Smooth muscle cell (in vitro differentiated cells): Measurements from ENCODE around the gene GIMAP6. TPM values are rescaled to one million over a fixed set of nuclear protein-coding genes. Genes with fewer than 3 reads are reported as not detected.

Experiments
- DNase-seq: peaks from one replicate; lab custom pipeline; 2025; ENCODE audit not compliant: unreplicated experiment; lab: John Stamatoyannopoulos, UW
- H2AFZ ChIP-seq: fragments of 200-600 bp; sonication (generic); 2 replicates; pipeline ENCODE4 v1.6.0; 2016; ENCODE audit warnings: antibody characterized with exemption, low read depth, mild to moderate bottlenecking
- H3F3A ChIP-seq: fragments of 200-600 bp; sonication (generic); 2 replicates; pipeline ENCODE4 v1.6.0; 2017; ENCODE audit warnings: antibody characterized with exemption, low read depth
- H3K27ac ChIP-seq: fragments of 200-600 bp; sonication (generic); 2 replicates; pipeline ENCODE4 v1.5.1; 2016; ENCODE audit warnings: low read depth, mild to moderate bottlenecking
- H3K27me3 ChIP-seq: fragments of 200-600 bp; sonication (generic); 2 replicates; pipeline ENCODE4 v1.6.1; 2016; ENCODE audit warnings: low read depth, mild to moderate bottlenecking
- H3K36me3 ChIP-seq: fragments of 200-600 bp; sonication (generic); 2 replicates; pipeline ENCODE4 v1.5.1; 2016; ENCODE audit warnings: low read depth
- H3K4me1 ChIP-seq: fragments of 200-600 bp; sonication (generic); 2 replicates; pipeline ENCODE4 v1.5.1; 2016; ENCODE audit warnings: low read depth
- H3K4me2 ChIP-seq: fragments of 200-600 bp; sonication (generic); 2 replicates; pipeline ENCODE4 v1.6.0; 2016; ENCODE audit warnings: mild to moderate bottlenecking
- H3K4me3 ChIP-seq: fragments of 200-600 bp; sonication (generic); 2 replicates; pipeline ENCODE4 v1.5.1; 2016; ENCODE audit warnings: mild to moderate bottlenecking
- H3K79me2 ChIP-seq: fragments of 200-600 bp; sonication (generic); 2 replicates; pipeline ENCODE4 v1.6.0; 2016; ENCODE audit warnings: low read depth, mild to moderate bottlenecking
- H3K9ac ChIP-seq: fragments of 200-600 bp; sonication (generic); 2 replicates; pipeline ENCODE4 v1.6.0; 2016; ENCODE audit warnings: low read depth
- H3K9me3 ChIP-seq: fragments of 200-600 bp; sonication (generic); replicated peaks from 2 replicates; pipeline ENCODE4 v1.5.1; 2016; ENCODE audit warnings: low read depth
- H4K20me1 ChIP-seq: fragments of 200-600 bp; sonication (generic); 2 replicates; pipeline ENCODE4 v1.6.0; 2016; ENCODE audit warnings: low read depth
- WGBS: methylation state at CpG from one replicate; pipeline ENCODE4 v1.1.7; 2016; ENCODE audit warnings: low lambda C conversion rate; 5-methylcytosine and 5-hydroxymethylcytosine counted together
- polyA plus RNA-seq: library from polyadenylated mRNA; unstranded; fragments of >200 nt; fragmentation: Nextera tagmentation; extraction: Ambion mirVana; gene quantifications from 2 replicates; pipeline ENCODE4 v1.2.1, GENCODE V29; 2016
- total RNA-seq: library from RNA; depleted of rRNA; stranded (reverse); fragments of >200 nt; gene quantifications from 2 replicates; pipeline ENCODE4 v1.2.3, GENCODE V29; 2014
- TF ChIP-seq, protein P1 (sequence below): fragments of 200-600 bp; sonication (generic); IDR thresholded peaks from 2 replicates; pipeline ENCODE4 v1.5.1; 2017; ENCODE audit warnings: borderline replicate concordance, mild to moderate bottlenecking, antibody characterized with exemption; ENCODE audit not compliant: insufficient read depth, poor library complexity, severe bottlenecking

GIMAP6 gene
- total and polyA plus RNA-seq, 2 experiments from 2014 or later = not detected

DNA sequence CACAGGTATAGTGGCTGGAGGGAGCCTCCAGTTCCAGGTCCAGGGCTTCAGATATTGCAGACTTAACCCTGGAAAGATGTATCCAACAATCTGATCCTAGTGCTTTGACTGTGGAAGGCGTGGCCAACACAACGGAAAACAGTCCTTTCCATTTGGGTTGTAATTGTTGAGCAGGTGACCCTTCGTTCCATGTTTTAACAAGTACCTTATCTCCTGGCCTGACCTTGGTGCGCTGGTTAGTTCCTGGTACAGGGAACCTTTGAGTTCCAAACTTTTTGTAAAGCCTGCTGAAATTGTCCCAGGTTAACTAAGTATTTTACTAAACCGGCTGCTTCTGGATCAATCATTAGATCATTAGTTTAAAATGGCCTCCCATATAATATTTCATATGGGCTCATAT, 23.9 kb upstream of the GIMAP6 start:
- WGBS = 89% methylated on average over 5 of the region's 5 CpGs
- Histone ChIP-seq H2AFZ (no peak overlapping the region), H3K4me3 (no peak overlapping the region), H3K9me3 (no peaks in the 10 kb centered on the region), H3K9ac (no peak overlapping the region), H3K27me3 (no peaks in the 10 kb centered on the region), H3K4me2 (no peak overlapping the region), H3K36me3 (no peaks in the 10 kb centered on the region), H4K20me1 (no peaks in the 10 kb centered on the region), H3F3A (no peaks in the 10 kb centered on the region), H3K79me2 (no peaks in the 10 kb centered on the region), H3K27ac (no peak overlapping the region), H3K4me1 (no peaks in the 10 kb centered on the region)
- TF ChIP-seq, protein P1, sequence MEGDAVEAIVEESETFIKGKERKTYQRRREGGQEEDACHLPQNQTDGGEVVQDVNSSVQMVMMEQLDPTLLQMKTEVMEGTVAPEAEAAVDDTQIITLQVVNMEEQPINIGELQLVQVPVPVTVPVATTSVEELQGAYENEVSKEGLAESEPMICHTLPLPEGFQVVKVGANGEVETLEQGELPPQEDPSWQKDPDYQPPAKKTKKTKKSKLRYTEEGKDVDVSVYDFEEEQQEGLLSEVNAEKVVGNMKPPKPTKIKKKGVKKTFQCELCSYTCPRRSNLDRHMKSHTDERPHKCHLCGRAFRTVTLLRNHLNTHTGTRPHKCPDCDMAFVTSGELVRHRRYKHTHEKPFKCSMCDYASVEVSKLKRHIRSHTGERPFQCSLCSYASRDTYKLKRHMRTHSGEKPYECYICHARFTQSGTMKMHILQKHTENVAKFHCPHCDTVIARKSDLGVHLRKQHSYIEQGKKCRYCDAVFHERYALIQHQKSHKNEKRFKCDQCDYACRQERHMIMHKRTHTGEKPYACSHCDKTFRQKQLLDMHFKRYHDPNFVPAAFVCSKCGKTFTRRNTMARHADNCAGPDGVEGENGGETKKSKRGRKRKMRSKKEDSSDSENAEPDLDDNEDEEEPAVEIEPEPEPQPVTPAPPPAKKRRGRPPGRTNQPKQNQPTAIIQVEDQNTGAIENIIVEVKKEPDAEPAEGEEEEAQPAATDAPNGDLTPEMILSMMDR = no peak
- no peak for DNase-seq

- DNase-seq = no peak
- H3K79me2 ChIP-seq = no peaks in the 10 kb centered on the region
- H3K9ac ChIP-seq = no peak overlapping the region
- TF ChIP-seq, protein P1 = no peak
- H3K4me2 ChIP-seq = no peak overlapping the region
- H3K4me3 ChIP-seq = no peak overlapping the region
- H3K27ac ChIP-seq = no peak overlapping the region
- WGBS = 51% methylated on average over 2 of the region's 2 CpGs
- H3K9me3 ChIP-seq = no peaks in the 10 kb centered on the region
- no peak overlapping the region for H2AFZ ChIP-seq
- no peaks in the 10 kb centered on the region for H3K4me1 ChIP-seq
- no peaks in the 10 kb centered on the region for H4K20me1 ChIP-seq
- H3K27me3 ChIP-seq = no peaks in the 10 kb centered on the region
- H3F3A ChIP-seq = no peaks in the 10 kb centered on the region
- no peaks in the 10 kb centered on the region for H3K36me3 ChIP-seq
These were observed 22.5 kb upstream of the GIMAP6 start for GRCh38 chr7:150654692-150655091.

GRCh38 chr7:150649080-150649385, 16.8 kb upstream of the GIMAP6 start:
- no peaks in the 10 kb centered on the region for H3K9me3 ChIP-seq
- H3K4me1 ChIP-seq = no peaks in the 10 kb centered on the region
- H3K79me2 ChIP-seq = no peaks in the 10 kb centered on the region
- H3K4me3 ChIP-seq = no peak overlapping the region
- H3F3A ChIP-seq = no peaks in the 10 kb centered on the region
- no peaks in the 10 kb centered on the region for H4K20me1 ChIP-seq
- H3K4me2 ChIP-seq = no peak overlapping the region
- 59% methylated on average over 3 of the region's 3 CpGs for WGBS
- no peak overlapping the region for H3K27ac ChIP-seq
- H3K9ac ChIP-seq = no peak overlapping the region
- H3K27me3 ChIP-seq = no peaks in the 10 kb centered on the region
- H2AFZ ChIP-seq = no peak overlapping the region
- no peaks in the 10 kb centered on the region for H3K36me3 ChIP-seq
- no peak for DNase-seq
- TF ChIP-seq, protein P1 = no peak

DNA sequence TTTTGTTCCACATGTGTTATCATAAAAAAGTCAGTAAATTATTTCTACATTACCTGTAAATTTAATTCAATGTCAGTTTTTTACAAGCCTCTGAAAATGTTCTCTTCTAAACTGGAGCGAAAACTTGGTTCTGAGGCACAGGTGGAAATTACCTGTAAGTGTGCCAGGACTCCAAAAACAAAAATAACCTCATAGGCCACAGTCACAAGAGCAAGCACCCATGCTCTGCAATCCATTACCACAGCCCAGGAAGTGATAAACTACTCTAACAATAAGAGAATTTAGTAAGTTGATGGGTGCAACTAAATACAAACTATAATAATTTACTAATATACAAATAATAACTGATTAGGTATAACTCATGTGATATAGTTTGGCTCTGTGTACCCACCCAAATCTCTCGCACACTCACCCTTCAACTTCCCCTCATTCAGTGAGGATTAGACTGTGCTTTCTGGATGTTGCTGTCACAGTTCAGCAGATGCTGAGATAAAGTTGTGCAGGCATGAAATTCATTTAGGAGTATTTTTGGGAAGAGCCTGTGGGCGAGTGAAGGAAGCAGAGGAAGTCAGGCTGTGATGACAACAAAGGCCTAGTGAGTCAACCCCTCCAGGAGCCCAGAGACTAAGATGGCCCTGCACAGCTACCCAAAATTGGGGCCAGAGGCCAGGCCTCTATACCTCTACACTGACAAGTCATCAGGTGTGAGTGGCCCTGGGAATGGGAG, 16.3 kb upstream of the GIMAP6 start:
- no peaks in the 10 kb centered on the region for H3K79me2 ChIP-seq
- H3K9me3 ChIP-seq = no peaks in the 10 kb centered on the region
- no peak for DNase-seq
- H3K36me3 ChIP-seq = no peaks in the 10 kb centered on the region
- H3F3A ChIP-seq = no peaks in the 10 kb centered on the region
- no peaks in the 10 kb centered on the region for H3K27me3 ChIP-seq
- no peak overlapping the region for H2AFZ ChIP-seq
- no peak overlapping the region for H3K4me2 ChIP-seq
- TF ChIP-seq, protein P1 = no peak
- H3K9ac ChIP-seq = no peak overlapping the region
- WGBS = 80% methylated on average over 3 of the region's 3 CpGs
- no peak overlapping the region for H3K27ac ChIP-seq
- no peaks in the 10 kb centered on the region for H4K20me1 ChIP-seq
- H3K4me3 ChIP-seq = no peak overlapping the region
- H3K4me1 ChIP-seq = no peaks in the 10 kb centered on the region
